Measurements from ENCODE around the gene FGD4.

The FGD4 gene

GRCh38 chr12:32604565-32604964, 205.2 kb downstream of the FGD4 start:
- FAIRE-seq, result no peak
- DNase-seq (ENCODE audit: low spot score), result no peak

GRCh38 chr12:32605326-32606095, 206.2 kb downstream of the FGD4 start:
- FAIRE-seq (no peak), DNase-seq (ENCODE audit: low spot score) (no peak)

- FAIRE-seq, result no peak
- no peak for DNase-seq (ENCODE audit: low spot score)
Observed at GRCh38 chr12:32606443-32606842, 207.1 kb downstream of the FGD4 start.

- DNase-seq (ENCODE audit: low spot score) (no peak), FAIRE-seq (no peak)
Observed at GRCh38 chr12:32609966-32610365, 210.6 kb downstream of the FGD4 start.

DNA sequence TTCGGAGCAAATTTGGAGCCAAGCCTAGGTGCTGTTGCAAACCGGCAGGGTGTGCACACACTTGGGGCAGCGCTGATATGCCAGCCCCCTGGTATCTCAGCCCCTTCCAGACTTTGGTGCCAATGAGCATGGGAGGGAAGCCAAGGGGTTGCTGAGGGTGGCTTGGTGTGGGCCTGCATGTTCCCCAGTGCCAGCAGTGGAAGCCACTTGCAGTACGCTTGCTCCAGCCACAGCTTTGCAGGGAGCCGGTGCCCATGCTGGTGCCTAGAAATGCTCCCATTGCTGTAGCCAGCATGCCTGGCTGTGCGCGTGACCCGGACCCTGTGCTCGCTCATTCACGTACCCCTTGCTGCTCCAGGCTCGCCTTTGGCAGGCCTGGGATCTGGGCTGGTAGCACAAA, 212.6 kb downstream of the FGD4 start:
- DNase-seq (ENCODE audit: low spot score), result no peak
- FAIRE-seq, result no peak

DNA sequence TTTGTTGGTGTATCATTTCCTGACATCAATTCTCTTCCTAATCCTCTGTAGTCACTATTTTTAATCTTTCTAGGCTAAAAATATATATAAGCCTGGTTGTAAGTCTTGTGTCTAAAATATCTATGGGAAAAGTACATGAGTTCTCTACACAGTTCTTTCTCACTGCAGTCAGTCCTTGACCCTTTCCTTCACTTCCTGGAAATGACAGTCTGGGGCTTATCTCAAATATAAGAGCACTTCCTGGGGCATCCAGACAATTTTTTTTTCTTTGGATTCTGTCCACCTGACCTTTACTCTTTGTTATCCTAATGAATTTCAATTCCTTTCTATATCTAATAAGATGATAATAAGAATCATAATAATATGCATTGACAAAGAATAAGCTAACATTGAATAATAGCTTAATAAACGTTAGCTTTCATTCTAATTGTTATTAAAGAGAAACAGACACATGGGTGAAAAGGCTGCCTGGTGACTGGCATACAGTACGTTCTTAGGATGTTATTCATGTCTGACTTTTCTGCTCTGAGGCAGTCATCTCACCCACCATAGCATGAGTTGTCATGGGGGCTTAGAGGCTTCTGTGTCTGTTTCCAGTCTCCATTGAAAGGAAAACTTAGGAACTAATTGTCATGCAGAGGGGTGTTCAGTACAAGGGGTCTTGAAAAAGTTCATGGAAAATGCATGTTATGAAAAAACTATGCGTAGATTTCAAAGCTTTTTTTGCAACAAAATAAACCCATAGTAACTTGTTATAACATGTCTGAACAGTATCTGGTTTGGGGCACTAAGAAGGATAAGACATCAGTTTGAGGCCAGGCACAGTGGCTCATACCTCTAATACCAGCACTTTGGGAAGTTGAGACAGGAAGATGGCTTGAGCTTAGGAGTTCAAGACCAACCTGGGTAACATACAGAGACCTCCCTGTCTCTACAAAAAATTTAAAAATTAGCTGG, 213.6 kb downstream of the FGD4 start:
- no peak for DNase-seq (ENCODE audit: low spot score)
- no peak for FAIRE-seq

DNA sequence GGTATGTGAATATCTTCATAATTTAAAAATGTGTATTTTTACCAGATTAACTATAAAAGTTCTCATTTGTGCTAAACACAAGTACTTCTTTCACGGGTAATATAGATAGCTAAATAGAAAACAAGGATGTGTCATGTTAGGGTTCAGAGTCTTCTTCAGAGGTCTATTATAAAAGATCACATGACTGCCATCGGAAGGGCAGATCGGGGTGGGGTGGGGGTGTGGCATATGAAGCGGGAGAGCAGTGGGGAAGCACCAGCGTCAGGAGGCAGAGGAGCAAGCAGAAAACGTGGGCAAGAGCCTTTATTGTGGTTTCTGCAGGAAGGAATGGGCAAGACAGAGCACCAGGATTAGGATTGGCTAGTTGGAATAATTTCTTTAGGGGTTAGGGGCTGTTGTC, 216.1 kb downstream of the FGD4 start:
- no peak for FAIRE-seq
- no peak for DNase-seq (ENCODE audit: low spot score)

GRCh38 chr12:32617534-32617933, 218.2 kb downstream of the FGD4 start:
- FAIRE-seq (no peak), DNase-seq (ENCODE audit: low spot score) (no peak)

- FAIRE-seq (no peak), DNase-seq (ENCODE audit: low spot score) (no peak)
Observed at GRCh38 chr12:32618115-32618514, 218.8 kb downstream of the FGD4 start.

DNA sequence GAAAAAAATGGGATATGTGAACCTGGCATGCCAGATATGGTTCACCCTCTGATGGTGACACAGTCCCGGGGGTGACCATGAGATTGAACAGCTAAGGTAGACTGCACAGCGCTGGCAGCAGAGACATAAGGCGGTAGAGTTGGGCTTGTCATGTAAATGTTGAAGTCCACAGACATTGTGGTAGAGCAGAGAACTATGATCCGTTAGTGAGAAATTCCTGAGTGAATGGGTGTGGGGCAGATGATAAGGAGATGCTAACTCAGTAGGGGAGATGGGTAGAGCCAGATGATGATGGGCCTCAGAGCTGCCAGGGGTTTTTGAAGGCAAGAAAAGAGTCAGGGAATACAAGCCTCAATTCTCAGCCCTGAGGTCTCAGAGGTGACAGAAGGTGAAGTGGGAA, 228.6 kb downstream of the FGD4 start:
- no peak for FAIRE-seq
- no peak for DNase-seq (ENCODE audit: low spot score)

DNA sequence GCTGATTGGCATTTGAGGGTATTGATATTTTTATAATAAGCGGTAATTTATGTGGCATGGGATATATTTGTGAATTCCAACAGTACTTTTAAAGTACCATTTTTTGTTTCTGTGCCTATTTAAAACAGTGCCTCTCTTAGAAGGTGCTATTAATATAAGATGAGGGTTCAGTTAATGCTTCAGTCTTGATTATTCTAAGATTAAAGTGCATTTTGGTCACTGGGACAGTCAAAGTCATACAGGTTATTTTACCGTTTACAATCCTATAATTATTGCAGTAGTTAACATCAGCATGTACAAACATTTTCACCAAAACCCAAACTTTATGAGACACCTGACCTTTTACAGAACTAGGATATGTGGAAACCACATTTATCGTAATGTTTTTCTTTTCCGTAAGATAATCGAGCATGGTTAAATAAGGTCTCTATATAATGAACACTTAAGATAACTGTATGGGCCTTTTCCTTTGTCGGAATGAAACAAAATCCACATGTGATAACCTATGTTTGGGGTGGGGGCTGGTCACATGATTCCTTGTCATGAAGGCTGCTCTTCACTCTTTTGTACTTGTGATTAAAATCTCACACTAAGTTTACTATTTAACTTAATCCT, 242.0 kb downstream of the FGD4 start:
- DNase-seq (ENCODE audit: low spot score) (no peak), FAIRE-seq (no peak)

- DNase-seq (ENCODE audit: low spot score) (no peak), FAIRE-seq (no peak)
Observed at GRCh38 chr12:32644431-32644830, 245.1 kb downstream of the FGD4 start.

- DNase-seq (ENCODE audit: low spot score) (no peak), FAIRE-seq (no peak)
Observed at GRCh38 chr12:32647275-32647674, 247.9 kb downstream of the FGD4 start.

DNA sequence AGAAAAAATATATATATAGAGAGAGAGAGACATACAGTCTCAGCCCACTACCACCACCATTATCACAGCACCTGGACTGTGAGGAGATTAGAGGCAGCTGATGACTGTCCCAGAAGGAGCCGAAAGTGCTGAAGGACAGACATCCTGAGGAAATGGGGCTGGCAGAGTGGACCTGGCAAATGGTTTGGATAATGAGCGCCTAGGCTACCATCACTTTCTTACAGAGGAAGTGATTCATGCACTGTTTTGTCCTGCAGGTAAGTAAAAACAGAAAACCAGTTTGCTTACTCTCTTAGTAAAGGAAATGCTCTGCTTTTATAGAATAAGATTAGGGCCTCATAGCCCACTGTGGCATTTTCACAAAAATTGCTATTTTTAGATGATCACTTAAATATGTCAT, 251.2 kb downstream of the FGD4 start:
- no peak for DNase-seq (ENCODE audit: low spot score)

DNA sequence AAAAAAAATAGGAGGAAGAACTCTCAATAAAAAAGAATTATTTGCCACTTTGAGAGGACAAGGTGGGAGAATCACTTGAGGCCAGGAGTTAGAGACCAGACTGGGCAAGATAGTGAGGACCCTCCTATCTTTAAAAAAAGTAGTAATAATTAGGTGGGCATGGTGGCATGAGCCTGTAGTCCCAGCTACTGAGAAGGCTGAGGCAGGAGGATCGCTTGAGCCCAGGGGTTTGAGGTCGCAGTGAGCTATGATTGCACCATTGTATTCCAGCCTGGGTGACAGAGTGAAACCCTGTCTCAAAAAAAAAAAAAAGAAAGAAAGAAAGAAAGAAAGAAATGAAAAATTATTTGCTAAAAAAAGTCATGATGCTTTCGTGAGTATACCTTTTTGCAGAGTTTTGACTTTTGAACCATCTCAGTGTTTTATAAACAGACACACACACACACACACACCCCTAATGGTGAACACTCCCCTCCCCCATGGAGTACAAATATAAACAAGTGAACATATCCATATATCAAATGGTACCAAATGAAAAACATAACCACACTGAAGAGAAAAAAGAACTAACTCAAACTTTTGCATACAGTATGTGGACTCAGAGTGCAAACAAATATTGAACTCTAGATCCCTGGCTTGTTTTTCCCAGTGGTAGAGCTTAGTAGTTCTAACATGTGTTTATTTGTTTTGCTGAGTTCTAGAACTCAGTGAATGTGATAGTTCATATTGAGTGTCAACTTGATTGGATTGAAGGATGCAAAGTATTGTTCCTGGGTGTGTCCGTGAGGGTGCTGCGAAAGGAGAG, 252.0 kb downstream of the FGD4 start:
- no peak for FAIRE-seq
- DNase-seq (ENCODE audit: low spot score), result no peak

More for the DNA sequence above, 251.2 kb downstream of the FGD4 start:
- FAIRE-seq, result no peak

DNA sequence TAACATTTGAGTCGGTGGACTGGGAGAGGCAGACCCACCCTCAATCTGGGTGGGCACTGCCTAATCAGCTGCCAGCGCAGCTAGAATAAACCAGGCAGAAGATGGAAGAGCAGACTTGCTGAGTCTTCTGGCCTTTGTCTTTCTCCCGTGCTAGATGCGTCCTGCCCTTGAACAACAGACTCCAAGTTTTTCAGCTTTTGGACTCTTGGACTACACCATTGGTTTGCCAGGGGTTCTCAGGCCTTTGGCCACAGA, 252.5 kb downstream of the FGD4 start:
- no peak for FAIRE-seq
- no peak for DNase-seq (ENCODE audit: low spot score)

DNA sequence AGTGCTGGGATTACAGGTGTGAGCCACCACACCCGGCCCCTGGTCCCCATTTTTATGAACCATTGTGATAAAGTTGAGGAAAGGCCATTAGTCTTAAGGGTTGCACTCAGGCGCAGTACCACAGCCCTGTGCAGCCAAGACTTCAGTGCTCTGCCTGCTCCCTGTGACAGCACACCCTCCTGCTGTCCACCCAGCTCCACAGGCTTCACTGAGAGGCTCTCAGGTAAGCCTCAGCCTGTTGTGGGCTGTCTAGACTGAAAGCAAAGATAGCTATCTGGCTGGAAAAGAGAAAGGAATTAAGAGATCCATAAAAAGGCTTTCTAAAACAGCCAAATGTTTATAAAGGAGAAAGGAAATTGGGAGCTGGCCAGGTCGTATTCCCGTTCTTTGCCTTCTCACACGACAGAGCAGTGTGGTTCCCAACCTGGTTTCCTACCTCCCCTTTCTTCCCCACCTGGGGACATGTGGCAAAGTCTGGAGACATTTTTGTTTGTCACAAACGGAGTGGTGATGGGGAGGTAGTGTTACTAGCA, 260.6 kb downstream of the FGD4 start:
- DNase-seq (ENCODE audit: low spot score), result no peak
- FAIRE-seq, result no peak

DNA sequence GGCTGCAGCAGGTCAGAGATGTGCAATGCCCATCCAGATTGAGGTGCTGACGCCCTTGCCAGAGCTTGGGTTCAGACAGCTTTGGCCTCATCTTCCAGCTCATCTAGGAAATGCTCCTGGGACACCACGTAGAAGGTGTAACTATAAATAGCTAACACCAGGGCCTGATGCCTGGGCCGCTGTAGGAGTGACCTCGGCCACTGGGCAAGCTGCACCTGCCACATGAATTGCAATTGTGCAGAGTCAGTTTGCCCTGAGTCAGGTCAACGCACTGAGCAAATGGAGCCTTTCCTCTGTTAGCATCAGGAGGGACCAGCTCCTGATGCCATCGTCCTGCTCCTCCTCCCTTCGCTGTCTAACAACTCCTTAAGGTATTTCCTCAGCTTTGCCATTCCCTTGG, 262.3 kb downstream of the FGD4 start:
- FAIRE-seq (no peak), DNase-seq (ENCODE audit: low spot score) (no peak)

GRCh38 chr12:32662665-32663064, 263.3 kb downstream of the FGD4 start:
- DNase-seq (ENCODE audit: low spot score), result no peak
- no peak for FAIRE-seq

- no peak for DNase-seq (ENCODE audit: low spot score)
- no peak for FAIRE-seq
Observed at GRCh38 chr12:32666018-32666417, 266.7 kb downstream of the FGD4 start.

GRCh38 chr12:32669584-32669983, 270.2 kb downstream of the FGD4 start:
- FAIRE-seq, result no peak
- DNase-seq (ENCODE audit: low spot score), result no peak

Data from RCC 7860 (cell line).